ENCODE data around the gene GRXCR2.
A peak's percentile ranks its signal among the peaks of the same experiment; 100 is the strongest.
"Not testable (repeated sequence)": the region's sequence is repeated elsewhere in the genome, so short reads cannot be mapped to it uniquely, and the experiment has no call there.

Gene GRXCR2

GRCh38 chr5:145889611-145890010 is 16.8 kb upstream of the GRXCR2 start:
- TF ChIP-seq CTCF (IDR thresholded peaks at IDR 0.05; ENCODE audit: insufficient read depth, low read depth, low read length, missing control alignments) = no peak
- DNase-seq (ENCODE audit: low read depth) = no peak
- H3K4me3 ChIP-seq (ENCODE audit: low read depth, low read length) = no peak overlapping the region

GRCh38 chr5:145887976-145888574 is 15.3 kb upstream of the GRXCR2 start:
- DNase-seq (ENCODE audit: low read depth) = peak; percentile 12
- H3K4me3 ChIP-seq (ENCODE audit: low read depth, low read length) = no peak overlapping the region
- TF ChIP-seq CTCF (IDR thresholded peaks at IDR 0.05; ENCODE audit: insufficient read depth, low read depth, low read length, missing control alignments) = peak; percentile 38

GRCh38 chr5:145887217-145887616 is 14.4 kb upstream of the GRXCR2 start:
- H3K4me3 ChIP-seq (ENCODE audit: low read depth, low read length) = no peak overlapping the region
- no peak for DNase-seq (ENCODE audit: low read depth)
- TF ChIP-seq CTCF (IDR thresholded peaks at IDR 0.05; ENCODE audit: insufficient read depth, low read depth, low read length, missing control alignments) = no peak

GRCh38 chr5:145874765-145875164 is 2.0 kb upstream of the GRXCR2 start:
- DNase-seq (ENCODE audit: low read depth) = no peak
- TF ChIP-seq CTCF (IDR thresholded peaks at IDR 0.05; ENCODE audit: insufficient read depth, low read depth, low read length, missing control alignments) = no peak
- H3K4me3 ChIP-seq (ENCODE audit: low read depth, low read length) = no peak overlapping the region

GRCh38 chr5:145872486-145872885 is 328 bp downstream of the GRXCR2 start:
- TF ChIP-seq CTCF (IDR thresholded peaks at IDR 0.05; ENCODE audit: insufficient read depth, low read depth, low read length, missing control alignments) = no peak
- H3K4me3 ChIP-seq (ENCODE audit: low read depth, low read length) = no peak overlapping the region
- no peak for DNase-seq (ENCODE audit: low read depth)

- no peak overlapping the region for H3K4me3 ChIP-seq (ENCODE audit: low read depth, low read length)
- TF ChIP-seq CTCF (IDR thresholded peaks at IDR 0.05; ENCODE audit: insufficient read depth, low read depth, low read length, missing control alignments) = no peak
- DNase-seq (ENCODE audit: low read depth) = no peak
Measured at GRCh38 chr5:145869753-145870152, 3.1 kb downstream of the GRXCR2 start.

GRCh38 chr5:145867806-145868205 is 5.0 kb downstream of the GRXCR2 start:
- no peak for TF ChIP-seq CTCF (IDR thresholded peaks at IDR 0.05; ENCODE audit: insufficient read depth, low read depth, low read length, missing control alignments)
- DNase-seq (ENCODE audit: low read depth) = no peak
- H3K4me3 ChIP-seq (ENCODE audit: low read depth, low read length) = no peak overlapping the region

GRCh38 chr5:145864432-145864831 is 8.4 kb downstream of the GRXCR2 start:
- not testable (repeated sequence) for DNase-seq (ENCODE audit: low read depth); H3K4me3 ChIP-seq (ENCODE audit: low read depth, low read length)
